Measurements from ENCODE around the gene B3GNT7. TPM values are rescaled to one million over a fixed set of nuclear protein-coding genes. Genes with fewer than 3 reads are reported as not detected.

B3GNT7 gene
- total and polyA plus RNA-seq, 10 donors = 0.96 to 17.5 (median 11.4) TPM

- no peaks in the 10 kb centered on the region for H3K27me3 ChIP-seq (replicated peaks in 1 of 7)
- intact Hi-C loops (cut with DNase I; ENCODE audit: low total_unique reads) = no loop called here
- no peak for DNase-seq
- peaks cover 0 to 34% (median 18%) of the 10 kb centered on the region in 6 donors for H3K4me1 ChIP-seq
- H3K27ac ChIP-seq = peak overlapping the region in 6 of 8 donors; percentile 54 to 79 (median 67)
- TF ChIP-seq POLR2A (IDR thresholded peaks at IDR 0.05) (no peak), CTCF (IDR thresholded peaks at IDR 0.05 in 8 of 11, conservative IDR thresholded peaks at IDR 0.05 in 3 of 11) (peak in 3 of 11 experiments; percentile 11 to 39 (median 32)), POLR2AphosphoS5 (IDR thresholded peaks at IDR 0.05) (peak in 1 of 3 donors; percentile 0)
- peaks cover 0 to 11% (median 0%) of the 10 kb centered on the region in 6 donors for H3K36me3 ChIP-seq
- H3K9me3 ChIP-seq = no peaks in the 10 kb centered on the region
- WGBS, 5 donors = 40 to 56% (median 43%) methylated on average over 12 of the region's 12 CpGs
- no peak overlapping the region for H3K4me3 ChIP-seq
Measured at GRCh38 chr2:231361701-231362554, 33.6 kb upstream of the B3GNT7 start.

- peaks cover 0 to 11% (median 0%) of the 10 kb centered on the region in 6 donors for H3K36me3 ChIP-seq
- no peak overlapping the region for H3K4me3 ChIP-seq
- TF ChIP-seq CTCF (IDR thresholded peaks at IDR 0.05 in 8 of 11, conservative IDR thresholded peaks at IDR 0.05 in 3 of 11) (no peak), POLR2AphosphoS5 (IDR thresholded peaks at IDR 0.05) (peak in 1 of 3 donors; percentile 24), POLR2A (IDR thresholded peaks at IDR 0.05) (no peak)
- H3K27ac ChIP-seq = peak overlapping the region in 6 of 8 donors; percentile 54 to 79 (median 67)
- intact Hi-C loops (cut with DNase I; ENCODE audit: low total_unique reads) = no loop called here
- 57 to 69% (median 61%) methylated on average over 9 of the region's 9 CpGs for WGBS, 5 donors
- no peak for DNase-seq
- peaks cover 0 to 34% (median 18%) of the 10 kb centered on the region in 6 donors for H3K4me1 ChIP-seq
- no peaks in the 10 kb centered on the region for H3K9me3 ChIP-seq
- no peaks in the 10 kb centered on the region for H3K27me3 ChIP-seq (replicated peaks in 1 of 7)
Measured at GRCh38 chr2:231362555-231363184, 32.8 kb upstream of the B3GNT7 start.

- H3K36me3 ChIP-seq = peaks cover 0 to 11% (median 0%) of the 10 kb centered on the region in 6 donors
- WGBS, 5 donors = 87 to 99% (median 90%) methylated on average over 5 of the region's 5 CpGs
- peaks cover 0 to 34% (median 18%) of the 10 kb centered on the region in 6 donors for H3K4me1 ChIP-seq
- H3K4me3 ChIP-seq = no peak overlapping the region
- H3K27ac ChIP-seq = no peak overlapping the region
- H3K9me3 ChIP-seq = no peaks in the 10 kb centered on the region
- DNase-seq = peak; percentile 43
- intact Hi-C loops (cut with DNase I; ENCODE audit: low total_unique reads) = no loop called here
- TF ChIP-seq POLR2AphosphoS5 (IDR thresholded peaks at IDR 0.05) (no peak), CTCF (IDR thresholded peaks at IDR 0.05 in 8 of 11, conservative IDR thresholded peaks at IDR 0.05 in 3 of 11) (no peak), POLR2A (IDR thresholded peaks at IDR 0.05) (no peak)
- no peaks in the 10 kb centered on the region for H3K27me3 ChIP-seq (replicated peaks in 1 of 7)
Measured at GRCh38 chr2:231364061-231364460, 31.4 kb upstream of the B3GNT7 start.

Data from spleen (tissue), 11 donors.